Measurements from ENCODE around the gene RNF149.
"Not testable (repeated sequence)": the region's sequence is repeated elsewhere in the genome, so short reads cannot be mapped to it uniquely, and the experiment has no call there.

RNF149 gene

GRCh38 chr2:101331202-101331601 is 22.7 kb upstream of the RNF149 start:
- no peak for DNase-seq (ENCODE audit: low read depth)

GRCh38 chr2:101330253-101330933 is 21.9 kb upstream of the RNF149 start:
- DNase-seq (ENCODE audit: low read depth): no peak

- DNase-seq (ENCODE audit: low read depth): no peak
Measured at GRCh38 chr2:101329026-101329425, 20.5 kb upstream of the RNF149 start.

- DNase-seq (ENCODE audit: low read depth): no peak
Measured at GRCh38 chr2:101328474-101329007, 20.0 kb upstream of the RNF149 start.

- DNase-seq (ENCODE audit: low read depth): no peak
Measured at GRCh38 chr2:101327863-101328394, 19.4 kb upstream of the RNF149 start.

- no peak for DNase-seq (ENCODE audit: low read depth)
Measured at GRCh38 chr2:101325425-101325824, 16.9 kb upstream of the RNF149 start.

GRCh38 chr2:101316568-101316967 is 8.1 kb upstream of the RNF149 start:
- DNase-seq (ENCODE audit: low read depth): not testable (repeated sequence)

- no peak for DNase-seq (ENCODE audit: low read depth)
Measured at GRCh38 chr2:101311696-101312017, 3.2 kb upstream of the RNF149 start.

- DNase-seq (ENCODE audit: low read depth): no peak
Measured at GRCh38 chr2:101310834-101311695, 2.6 kb upstream of the RNF149 start.

GRCh38 chr2:101310090-101310833 is 1.8 kb upstream of the RNF149 start:
- DNase-seq (ENCODE audit: low read depth): no peak

- no peak for DNase-seq (ENCODE audit: low read depth)
Measured at GRCh38 chr2:101307950-101308431, 510 bp downstream of the RNF149 start.

GRCh38 chr2:101307503-101307902 is 998 bp downstream of the RNF149 start:
- no peak for DNase-seq (ENCODE audit: low read depth)

- no peak for DNase-seq (ENCODE audit: low read depth)
Measured at GRCh38 chr2:101306410-101306809, 2.1 kb downstream of the RNF149 start.

- no peak for DNase-seq (ENCODE audit: low read depth)
Measured at GRCh38 chr2:101305492-101306078, 2.9 kb downstream of the RNF149 start.

GRCh38 chr2:101305035-101305434 is 3.5 kb downstream of the RNF149 start:
- no peak for DNase-seq (ENCODE audit: low read depth)

- DNase-seq (ENCODE audit: low read depth): no peak
Measured at GRCh38 chr2:101303688-101304087, 4.8 kb downstream of the RNF149 start.

GRCh38 chr2:101302016-101302415 is 6.5 kb downstream of the RNF149 start:
- no peak for DNase-seq (ENCODE audit: low read depth)

- no peak for DNase-seq (ENCODE audit: low read depth)
Measured at GRCh38 chr2:101300836-101301235, 7.7 kb downstream of the RNF149 start.

- DNase-seq (ENCODE audit: low read depth): no peak
Measured at GRCh38 chr2:101300164-101300563, 8.3 kb downstream of the RNF149 start.

- no peak for DNase-seq (ENCODE audit: low read depth)
Measured at GRCh38 chr2:101299604-101300003, 8.9 kb downstream of the RNF149 start.

GRCh38 chr2:101297383-101297782 is 11.1 kb downstream of the RNF149 start:
- DNase-seq (ENCODE audit: low read depth): no peak

GRCh38 chr2:101296371-101296770 is 12.1 kb downstream of the RNF149 start:
- DNase-seq (ENCODE audit: low read depth): no peak

Data from GM04503 (cell line).